LHCN-M2 (cell line): ENCODE results near the gene NTN4. TPM values are rescaled to one million over a fixed set of nuclear protein-coding genes. Genes with fewer than 3 reads are reported as not detected.
"Not testable (repeated sequence)": the region's sequence is repeated elsewhere in the genome, so short reads cannot be mapped to it uniquely, and the experiment has no call there.

Experiments
- DNase-seq: peaks from one replicate; pipeline ENCODE4 v3.0.0-alpha.2; 2012; ENCODE audit warnings: low read depth
- total RNA-seq: library from RNA; depleted of rRNA; stranded (reverse); fragments of >200 nt; gene quantifications from 2 replicates; pipeline ENCODE4 v1.2.3, GENCODE V29; 2014

The NTN4 gene
- total RNA-seq, 1 experiment from 2014 or later, result 19.0 TPM

DNA sequence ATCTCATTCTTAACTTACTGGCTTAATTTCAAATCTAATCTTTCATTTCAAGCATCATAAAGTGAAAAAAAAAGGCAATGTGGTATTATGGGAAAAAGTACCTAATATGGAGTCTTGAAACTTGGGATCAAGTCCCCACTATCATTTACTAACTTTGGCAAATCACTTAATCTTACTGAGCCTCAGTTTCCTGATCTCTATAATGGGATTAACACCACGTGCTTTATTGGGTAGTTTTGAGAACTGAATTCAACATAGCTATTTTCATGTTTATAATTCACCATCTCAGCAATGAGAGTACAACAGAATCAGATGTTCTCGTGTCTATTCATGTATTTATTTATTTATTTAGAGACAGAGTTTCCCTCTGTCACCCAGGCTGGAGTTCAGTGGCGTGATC is 78.3 kb downstream of the NTN4 start:
- no peak for DNase-seq

- no peak for DNase-seq
Observed at GRCh38 chr12:95710386-95710785, 80.2 kb downstream of the NTN4 start.

DNA sequence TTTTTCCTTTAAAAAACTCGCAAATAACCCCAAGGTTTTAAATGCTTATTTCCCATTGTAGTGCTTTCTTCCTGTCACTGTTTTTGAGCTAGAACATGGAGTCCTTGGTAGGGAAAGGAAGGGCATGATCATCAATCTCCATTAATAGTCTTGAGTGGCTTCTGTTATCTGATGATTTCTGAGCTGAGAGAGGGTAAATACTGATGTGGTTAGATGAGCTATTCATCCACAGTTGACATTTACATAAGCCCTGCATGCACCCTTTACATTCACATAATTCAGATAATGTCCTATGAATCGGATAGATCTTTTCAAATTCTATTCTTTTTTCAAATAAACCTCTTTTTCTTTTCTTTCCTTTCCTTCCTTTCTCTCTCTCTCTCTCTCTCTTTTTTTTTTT is 81.4 kb downstream of the NTN4 start:
- no peak for DNase-seq

DNA sequence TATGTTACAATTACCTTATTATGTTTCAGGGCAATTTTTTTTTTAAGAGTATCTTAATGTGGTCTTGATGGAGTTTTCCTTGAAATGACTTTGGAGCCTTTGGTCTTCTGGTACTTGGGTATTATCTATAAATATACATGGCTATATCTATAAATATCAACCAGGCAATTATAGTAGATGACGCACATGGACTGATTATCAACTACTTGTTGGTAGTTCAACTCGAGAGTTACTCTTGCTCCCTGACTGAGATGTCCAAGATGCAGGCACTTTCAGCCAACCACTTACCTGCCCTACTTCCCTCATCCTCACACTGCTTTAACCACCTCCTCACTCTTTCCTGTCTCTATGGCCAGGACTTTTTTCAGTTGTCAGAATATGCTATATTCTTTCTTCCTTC is 85.4 kb downstream of the NTN4 start:
- no peak for DNase-seq

GRCh38 chr12:95703986-95704385 is 86.6 kb downstream of the NTN4 start:
- DNase-seq, result no peak

GRCh38 chr12:95701722-95702418 is 88.7 kb downstream of the NTN4 start:
- no peak for DNase-seq

- DNase-seq, result peak; percentile 22
Observed at GRCh38 chr12:95701275-95701674, 89.3 kb downstream of the NTN4 start.

GRCh38 chr12:95700316-95700785 is 90.2 kb downstream of the NTN4 start:
- peak; percentile 82 for DNase-seq

DNA sequence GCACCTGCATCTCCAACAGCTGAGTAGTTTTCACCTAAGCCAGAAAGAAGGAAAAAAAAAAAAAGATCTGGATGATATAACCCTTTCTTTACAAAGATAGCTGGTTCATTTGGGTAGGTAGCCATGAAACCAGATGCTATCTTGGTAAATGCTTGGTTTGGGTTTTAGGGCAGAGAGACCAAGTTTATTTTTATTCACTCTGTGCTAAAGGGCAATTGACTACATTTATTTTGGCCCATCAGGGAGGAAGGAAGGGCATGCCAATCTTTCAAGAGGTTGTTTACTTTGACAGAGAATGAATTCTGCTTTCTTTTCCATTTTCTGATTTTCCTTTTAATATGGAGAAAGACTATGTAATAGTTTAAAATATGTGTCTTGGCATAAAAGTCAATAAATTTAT is 91.0 kb downstream of the NTN4 start:
- DNase-seq, result no peak

GRCh38 chr12:95694136-95694535 is 96.4 kb downstream of the NTN4 start:
- no peak for DNase-seq

DNA sequence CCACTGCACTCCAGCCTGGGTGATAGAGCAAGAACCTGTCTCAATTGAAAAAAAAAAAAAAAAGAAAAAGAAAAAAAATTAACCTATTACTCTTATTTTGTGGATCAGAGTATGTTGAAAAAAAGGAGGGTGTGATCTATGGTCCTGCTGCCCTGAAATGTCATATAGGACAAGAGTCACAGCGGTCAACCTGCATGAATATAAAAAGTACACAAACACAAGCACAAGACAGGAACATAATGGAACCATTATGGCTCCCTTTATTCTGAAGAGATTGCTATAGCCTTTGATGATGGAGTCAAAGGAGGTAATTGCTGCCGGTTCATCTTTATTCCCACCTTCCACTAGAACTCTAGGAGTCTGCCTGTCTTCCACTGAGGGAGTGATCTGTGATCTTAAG is 96.9 kb downstream of the NTN4 start:
- no peak for DNase-seq

- no peak for DNase-seq
Observed at GRCh38 chr12:95690861-95691635, 99.5 kb downstream of the NTN4 start.

DNA sequence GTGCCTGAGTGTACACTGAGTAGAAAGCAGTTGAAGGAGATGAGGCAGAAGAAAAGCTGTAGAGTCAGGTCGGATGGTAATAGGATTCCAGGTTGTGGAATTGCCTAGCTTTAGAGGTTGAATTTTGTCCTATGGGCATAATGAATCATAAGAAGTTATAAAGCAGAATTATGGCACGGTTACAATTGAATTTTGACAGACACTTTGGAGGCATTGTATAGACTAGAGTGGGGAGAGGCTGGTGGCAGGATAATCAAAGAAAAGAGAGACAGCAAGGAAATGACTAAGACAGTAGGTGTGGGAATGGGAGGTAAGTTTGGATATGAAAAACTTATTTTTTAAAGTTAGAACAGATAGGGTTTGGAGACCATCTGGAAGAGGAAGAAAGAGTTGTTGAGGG is 102.6 kb downstream of the NTN4 start:
- no peak for DNase-seq

- DNase-seq, result no peak
Observed at GRCh38 chr12:95683418-95683817, 107.1 kb downstream of the NTN4 start.

DNA sequence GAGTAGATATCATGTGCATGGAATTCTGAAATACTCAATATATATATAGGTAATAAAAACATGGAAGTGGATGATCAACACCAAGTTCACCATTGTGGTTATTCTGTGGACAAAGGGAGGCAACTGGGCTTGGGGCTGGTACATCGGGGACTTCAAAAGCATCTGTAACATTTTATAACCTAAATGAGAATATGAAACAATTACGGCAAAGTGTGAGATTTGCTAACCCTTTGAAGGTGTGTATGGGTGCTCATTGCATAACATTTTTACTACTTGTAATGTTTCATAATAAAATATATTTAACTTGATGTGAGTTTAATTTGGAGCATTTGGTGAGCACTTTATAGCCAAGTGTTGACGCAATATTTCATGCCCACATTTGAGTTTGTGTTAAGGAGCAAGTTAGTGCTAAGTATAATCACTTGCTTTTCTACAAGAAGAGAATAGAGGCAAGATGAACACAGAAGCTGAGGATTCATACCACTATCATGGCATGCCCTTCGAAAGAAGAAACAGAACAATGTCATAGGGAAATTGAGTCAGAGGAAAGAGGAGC is 109.3 kb downstream of the NTN4 start:
- DNase-seq, result no peak

GRCh38 chr12:95678684-95679083 is 111.9 kb downstream of the NTN4 start:
- DNase-seq, result no peak

DNA sequence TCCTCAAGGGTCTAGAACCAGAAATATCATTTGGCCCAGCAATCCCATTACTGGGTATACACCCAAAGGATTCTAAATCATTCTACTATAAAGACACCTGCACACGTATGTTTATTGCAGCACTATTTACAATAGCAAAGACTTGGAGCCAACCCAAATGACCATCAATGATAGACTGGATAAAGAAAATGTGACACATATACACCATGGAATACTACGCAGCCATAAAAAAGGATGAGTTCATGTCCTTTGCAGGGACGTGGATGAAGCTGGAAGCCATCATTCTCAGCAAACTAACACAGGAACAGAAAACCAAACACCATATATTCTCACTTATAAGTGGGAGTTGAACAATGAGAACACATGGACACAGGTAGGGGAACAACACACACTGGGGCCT is 112.8 kb downstream of the NTN4 start:
- not testable (repeated sequence) for DNase-seq

GRCh38 chr12:95674631-95675030 is 115.9 kb downstream of the NTN4 start:
- peak; percentile 96 for DNase-seq

- DNase-seq, result no peak
Observed at GRCh38 chr12:95674163-95674562, 116.4 kb downstream of the NTN4 start.

GRCh38 chr12:95673576-95673975 is 117.0 kb downstream of the NTN4 start:
- peak; percentile 14 for DNase-seq

GRCh38 chr12:95672166-95672565 is 118.4 kb downstream of the NTN4 start:
- DNase-seq, result no peak

DNA sequence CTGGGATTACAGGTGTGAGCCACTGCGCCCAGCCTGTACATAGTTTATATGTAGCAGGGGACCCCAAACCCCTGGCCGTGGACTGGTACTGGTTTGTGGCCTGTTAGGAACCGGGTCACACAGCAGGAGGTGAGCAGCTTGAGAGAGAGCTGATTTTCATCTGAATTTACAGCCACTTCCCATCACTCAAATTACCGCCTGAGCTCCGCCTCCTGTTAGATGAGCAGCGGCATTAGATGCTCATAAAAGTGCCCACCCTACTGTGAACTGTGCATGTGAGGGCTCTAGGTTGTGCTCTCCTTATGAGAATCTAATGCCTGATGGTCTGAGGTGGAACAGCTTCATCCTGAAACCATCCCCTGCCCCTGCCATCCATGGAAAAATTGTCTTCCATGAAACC is 119.3 kb downstream of the NTN4 start:
- no peak for DNase-seq

GRCh38 chr12:95663525-95663924 is 127.0 kb downstream of the NTN4 start:
- DNase-seq, result no peak
